GM23338 (cell line): ENCODE results near the gene TAAR2. TPM values are rescaled to one million over a fixed set of nuclear protein-coding genes. Genes with fewer than 3 reads are reported as not detected.

Source experiments
- ATAC-seq: fragments of 200-7000 bp; cut with Tn5 transposase; 3 replicates; pipeline ENCODE4 v1.9.1; 2020
- DNase-seq: peaks from one replicate; pipeline ENCODE4 v3.0.0-alpha.2; 2015; ENCODE audit warnings: low spot score
- H2AFZ ChIP-seq: fragments of 200-600 bp; sonication (generic); 2 replicates; pipeline ENCODE4 v1.8.0; 2016; ENCODE audit warnings: antibody characterized with exemption, mild to moderate bottlenecking, moderate library complexity
- H3F3A ChIP-seq: fragments of 200-600 bp; sonication (generic); replicated peaks from 2 replicates; pipeline ENCODE4 v1.8.0; 2017; ENCODE audit warnings: antibody characterized with exemption, mixed run types, low read depth
- H3K27ac ChIP-seq: fragments of 200-600 bp; sonication (generic); 2 replicates; pipeline ENCODE4 v1.6.1; 2016; ENCODE audit warnings: low read depth
- H3K27me3 ChIP-seq: fragments of 200-600 bp; sonication (generic); 2 replicates; pipeline ENCODE4 v1.8.0; 2016; ENCODE audit warnings: mild to moderate bottlenecking, mixed run types, moderate library complexity; ENCODE audit not compliant: insufficient read depth
- H3K36me3 ChIP-seq: fragments of 200-600 bp; sonication (generic); 2 replicates; pipeline ENCODE4 v1.8.0; 2016; ENCODE audit warnings: mild to moderate bottlenecking; ENCODE audit not compliant: insufficient read depth
- H3K4me1 ChIP-seq: fragments of 200-600 bp; sonication (generic); 2 replicates; pipeline ENCODE4 v1.8.0; 2016; ENCODE audit warnings: mild to moderate bottlenecking, moderate library complexity; ENCODE audit not compliant: insufficient read depth
- H3K4me2 ChIP-seq: fragments of 200-600 bp; sonication (generic); 2 replicates; pipeline ENCODE4 v1.7.1; 2017; ENCODE audit warnings: mixed run types
- H3K4me3 ChIP-seq: fragments of 200-600 bp; sonication (generic); 2 replicates; pipeline ENCODE4 v1.6.1; 2016; ENCODE audit warnings: mixed run types
- H3K79me2 ChIP-seq: fragments of 200-600 bp; sonication (generic); replicated peaks from 2 replicates; pipeline ENCODE4 v1.8.0; 2017; ENCODE audit warnings: mild to moderate bottlenecking; ENCODE audit not compliant: insufficient read depth
- H3K9me2 ChIP-seq: fragments of 200-600 bp; sonication (generic); 2 replicates; pipeline ENCODE4 v1.8.0; 2017; ENCODE audit not compliant: insufficient read depth
- H4K20me1 ChIP-seq: fragments of 200-600 bp; sonication (generic); replicated peaks from 2 replicates; pipeline ENCODE4 v1.8.0; 2017; ENCODE audit warnings: mild to moderate bottlenecking; ENCODE audit not compliant: insufficient read depth
- H3K27ac Mint-ChIP-seq: 2 replicates; pipeline ENCODE4 v1.8.0; 2020; ENCODE audit warnings: inconsistent platforms, mild to moderate bottlenecking, moderate library complexity, mixed read lengths
- H3K27me3 Mint-ChIP-seq: 3 replicates; pipeline ENCODE4 v1.8.0; 2022; ENCODE audit warnings: low read depth, mild to moderate bottlenecking, moderate library complexity, mixed read lengths, inconsistent platforms; ENCODE audit not compliant: insufficient read depth, poor library complexity
- H3K36me3 Mint-ChIP-seq: 3 replicates; pipeline ENCODE4 v1.8.0; 2021; ENCODE audit warnings: low read depth, mild to moderate bottlenecking, inconsistent platforms, moderate library complexity, mixed read lengths
- H3K4me1 Mint-ChIP-seq: 3 replicates; pipeline ENCODE4 v1.8.0; 2020; ENCODE audit warnings: mild to moderate bottlenecking, inconsistent platforms, mixed read lengths
- H3K4me3 Mint-ChIP-seq: 3 replicates; pipeline ENCODE4 v1.8.0; 2021; ENCODE audit warnings: moderate library complexity, mild to moderate bottlenecking, inconsistent platforms, mixed read lengths
- H3K9me3 Mint-ChIP-seq: 3 replicates; pipeline ENCODE4 v1.8.0; 2020; ENCODE audit warnings: moderate library complexity, mild to moderate bottlenecking, inconsistent platforms, mixed read lengths
- CREB1 ChIP-seq: fragments of 250-450 bp; sonication (Bioruptor Pico); IDR thresholded peaks from 2 replicates; pipeline ENCODE4 v1.5.0; 2020; ENCODE audit warnings: low read depth, mild to moderate bottlenecking, moderate library complexity
- EZH2phosphoT487 ChIP-seq: fragments of 200-600 bp; sonication (generic); IDR thresholded peaks from one replicate; pipeline ENCODE4 v1.8.1; 2018; ENCODE audit warnings: antibody characterized with exemption; ENCODE audit not compliant: unreplicated experiment
- JUNB ChIP-seq: IDR thresholded peaks from one replicate; pipeline ENCODE4 v1.6.1; 2016; ENCODE audit warnings: antibody characterized with exemption; ENCODE audit not compliant: unreplicated experiment
- STAT1 ChIP-seq: IDR thresholded peaks from one replicate; pipeline ENCODE4 v1.6.1; 2016; ENCODE audit warnings: antibody characterized with exemption; ENCODE audit not compliant: unreplicated experiment
- ZNF114 ChIP-seq: fragments of 250-450 bp; sonication (Bioruptor Pico); IDR thresholded peaks from 2 replicates; pipeline ENCODE4 v1.5.0; 2020; ENCODE audit warnings: mild to moderate bottlenecking, moderate library complexity
- ZNF331 ChIP-seq: fragments of 250-450 bp; sonication (Bioruptor Pico); IDR thresholded peaks from 2 replicates; pipeline ENCODE4 v1.5.0; 2020; ENCODE audit warnings: low read depth, mild to moderate bottlenecking, moderate library complexity
- polyA plus RNA-seq: library from polyadenylated mRNA; unstranded; fragments of >200 nt; fragmentation: Nextera tagmentation; extraction: Ambion mirVana; gene quantifications from 2 replicates; pipeline ENCODE4 v1.2.1, GENCODE V29; 2016
- total RNA-seq: library from RNA; depleted of rRNA; stranded (reverse); fragments of >200 nt; shearing (Covaris generic); gene quantifications from 2 replicates; pipeline ENCODE4 v1.2.3, GENCODE V29; 2014
- TF ChIP-seq, protein P1 (sequence below): fragments of 250-450 bp; sonication (Bioruptor Pico); IDR thresholded peaks from 2 replicates; pipeline ENCODE4 v1.5.0; 2020; ENCODE audit warnings: mild to moderate bottlenecking, moderate library complexity
- TF ChIP-seq, protein P2 (sequence below): IDR thresholded peaks from one replicate; pipeline ENCODE4 v1.6.1; 2018; ENCODE audit warnings: antibody characterized with exemption; ENCODE audit not compliant: unreplicated experiment

Gene TAAR2
- total and polyA plus RNA-seq, 2 experiments from 2014 or later: not detected

DNA sequence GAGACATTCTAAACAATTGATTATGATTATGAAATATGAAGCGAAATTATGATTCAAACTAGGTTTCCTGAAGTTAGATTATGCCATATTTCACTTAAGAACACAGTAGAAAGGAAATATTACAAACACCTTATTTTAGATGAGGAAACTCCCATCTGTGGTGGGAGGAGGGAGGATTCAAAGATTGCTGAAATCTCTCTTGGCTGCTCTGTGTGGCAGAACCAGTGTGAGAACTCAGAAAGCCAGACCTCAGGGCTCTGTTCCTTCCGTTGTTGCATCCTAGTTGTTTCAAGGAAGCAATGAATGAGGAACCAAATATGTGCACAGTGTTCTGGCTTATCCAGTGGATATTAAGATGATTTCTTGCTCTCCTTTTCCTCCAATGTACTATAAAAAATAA, 36.7 kb downstream of the TAAR2 start:
- H3K9me3 Mint-ChIP-seq: no peaks in the 10 kb centered on the region
- no peak overlapping the region for H2AFZ ChIP-seq
- no peak overlapping the region for H3K27ac ChIP-seq
- H3K79me2 ChIP-seq: no peaks in the 10 kb centered on the region
- no peaks in the 10 kb centered on the region for H3F3A ChIP-seq
- no peaks in the 10 kb centered on the region for H3K9me2 ChIP-seq
- H3K36me3 ChIP-seq: no peaks in the 10 kb centered on the region
- no peaks in the 10 kb centered on the region for H3K27me3 ChIP-seq
- no peaks in the 10 kb centered on the region for H4K20me1 ChIP-seq
- TF ChIP-seq ZNF331 (CRISPR knock-in tag): no peak
- TF ChIP-seq ZNF114: no peak
- TF ChIP-seq, protein P1, sequence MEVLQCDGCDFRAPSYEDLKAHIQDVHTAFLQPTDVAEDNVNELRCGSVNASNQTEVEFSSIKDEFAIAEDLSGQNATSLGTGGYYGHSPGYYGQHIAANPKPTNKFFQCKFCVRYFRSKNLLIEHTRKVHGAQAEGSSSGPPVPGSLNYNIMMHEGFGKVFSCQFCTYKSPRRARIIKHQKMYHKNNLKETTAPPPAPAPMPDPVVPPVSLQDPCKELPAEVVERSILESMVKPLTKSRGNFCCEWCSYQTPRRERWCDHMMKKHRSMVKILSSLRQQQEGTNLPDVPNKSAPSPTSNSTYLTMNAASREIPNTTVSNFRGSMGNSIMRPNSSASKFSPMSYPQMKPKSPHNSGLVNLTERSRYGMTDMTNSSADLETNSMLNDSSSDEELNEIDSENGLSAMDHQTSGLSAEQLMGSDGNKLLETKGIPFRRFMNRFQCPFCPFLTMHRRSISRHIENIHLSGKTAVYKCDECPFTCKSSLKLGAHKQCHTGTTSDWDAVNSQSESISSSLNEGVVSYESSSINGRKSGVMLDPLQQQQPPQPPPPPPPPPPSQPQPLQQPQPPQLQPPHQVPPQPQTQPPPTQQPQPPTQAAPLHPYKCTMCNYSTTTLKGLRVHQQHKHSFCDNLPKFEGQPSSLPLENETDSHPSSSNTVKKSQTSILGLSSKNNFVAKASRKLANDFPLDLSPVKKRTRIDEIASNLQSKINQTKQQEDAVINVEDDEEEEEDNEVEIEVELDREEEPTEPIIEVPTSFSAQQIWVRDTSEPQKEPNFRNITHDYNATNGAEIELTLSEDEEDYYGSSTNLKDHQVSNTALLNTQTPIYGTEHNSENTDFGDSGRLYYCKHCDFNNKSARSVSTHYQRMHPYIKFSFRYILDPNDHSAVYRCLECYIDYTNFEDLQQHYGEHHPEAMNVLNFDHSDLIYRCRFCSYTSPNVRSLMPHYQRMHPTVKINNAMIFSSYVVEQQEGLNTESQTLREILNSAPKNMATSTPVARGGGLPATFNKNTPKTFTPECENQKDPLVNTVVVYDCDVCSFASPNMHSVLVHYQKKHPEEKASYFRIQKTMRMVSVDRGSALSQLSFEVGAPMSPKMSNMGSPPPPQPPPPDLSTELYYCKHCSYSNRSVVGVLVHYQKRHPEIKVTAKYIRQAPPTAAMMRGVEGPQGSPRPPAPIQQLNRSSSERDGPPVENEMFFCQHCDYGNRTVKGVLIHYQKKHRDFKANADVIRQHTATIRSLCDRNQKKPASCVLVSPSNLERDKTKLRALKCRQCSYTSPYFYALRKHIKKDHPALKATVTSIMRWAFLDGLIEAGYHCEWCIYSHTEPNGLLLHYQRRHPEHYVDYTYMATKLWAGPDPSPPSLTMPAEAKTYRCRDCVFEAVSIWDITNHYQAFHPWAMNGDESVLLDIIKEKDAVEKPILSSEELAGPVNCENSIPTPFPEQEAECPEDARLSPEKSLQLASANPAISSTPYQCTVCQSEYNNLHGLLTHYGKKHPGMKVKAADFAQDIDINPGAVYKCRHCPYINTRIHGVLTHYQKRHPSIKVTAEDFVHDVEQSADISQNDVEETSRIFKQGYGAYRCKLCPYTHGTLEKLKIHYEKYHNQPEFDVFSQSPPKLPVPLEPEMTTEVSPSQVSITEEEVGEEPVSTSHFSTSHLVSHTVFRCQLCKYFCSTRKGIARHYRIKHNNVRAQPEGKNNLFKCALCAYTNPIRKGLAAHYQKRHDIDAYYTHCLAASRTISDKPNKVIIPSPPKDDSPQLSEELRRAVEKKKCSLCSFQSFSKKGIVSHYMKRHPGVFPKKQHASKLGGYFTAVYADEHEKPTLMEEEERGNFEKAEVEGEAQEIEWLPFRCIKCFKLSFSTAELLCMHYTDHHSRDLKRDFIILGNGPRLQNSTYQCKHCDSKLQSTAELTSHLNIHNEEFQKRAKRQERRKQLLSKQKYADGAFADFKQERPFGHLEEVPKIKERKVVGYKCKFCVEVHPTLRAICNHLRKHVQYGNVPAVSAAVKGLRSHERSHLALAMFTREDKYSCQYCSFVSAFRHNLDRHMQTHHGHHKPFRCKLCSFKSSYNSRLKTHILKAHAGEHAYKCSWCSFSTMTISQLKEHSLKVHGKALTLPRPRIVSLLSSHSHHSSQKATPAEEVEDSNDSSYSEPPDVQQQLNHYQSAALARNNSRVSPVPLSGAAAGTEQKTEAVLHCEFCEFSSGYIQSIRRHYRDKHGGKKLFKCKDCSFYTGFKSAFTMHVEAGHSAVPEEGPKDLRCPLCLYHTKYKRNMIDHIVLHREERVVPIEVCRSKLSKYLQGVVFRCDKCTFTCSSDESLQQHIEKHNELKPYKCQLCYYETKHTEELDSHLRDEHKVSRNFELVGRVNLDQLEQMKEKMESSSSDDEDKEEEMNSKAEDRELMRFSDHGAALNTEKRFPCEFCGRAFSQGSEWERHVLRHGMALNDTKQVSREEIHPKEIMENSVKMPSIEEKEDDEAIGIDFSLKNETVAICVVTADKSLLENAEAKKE (CRISPR knock-in tag): no peak
- no peak for TF ChIP-seq CREB1 (CRISPR knock-in tag)
- no peak for TF ChIP-seq JUNB
- TF ChIP-seq STAT1: no peak
- no peak for ATAC-seq
- H3K4me2 ChIP-seq: no peak overlapping the region
- no peak overlapping the region for H3K27ac Mint-ChIP-seq
- peaks cover 6% of the 10 kb centered on the region for H3K4me1 Mint-ChIP-seq
- no peak for DNase-seq
- H3K4me3 ChIP-seq: no peak overlapping the region
- H3K36me3 Mint-ChIP-seq: no peaks in the 10 kb centered on the region
- no peaks in the 10 kb centered on the region for H3K4me1 ChIP-seq
- no peak overlapping the region for H3K4me3 Mint-ChIP-seq
- H3K27me3 Mint-ChIP-seq: peaks cover 2% of the 10 kb centered on the region

DNA sequence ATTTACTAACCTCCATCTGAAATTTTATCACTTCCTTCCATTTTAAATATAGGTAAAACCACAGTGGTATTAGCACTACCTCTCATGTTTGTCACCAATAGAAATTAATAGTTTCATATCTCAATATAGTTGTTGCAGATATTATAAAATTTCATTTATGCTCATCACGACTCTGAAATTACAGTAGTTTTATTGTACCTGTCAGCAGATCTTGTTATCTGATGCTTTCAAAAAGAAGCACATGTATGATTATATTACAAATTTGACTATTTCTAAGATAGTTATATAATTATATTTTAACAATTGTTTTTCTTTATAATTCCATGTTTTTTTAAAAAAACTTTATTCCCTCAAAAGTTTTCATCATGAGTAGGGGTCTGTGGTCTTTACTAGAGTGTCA, 39.4 kb downstream of the TAAR2 start:
- H3K36me3 Mint-ChIP-seq: no peaks in the 10 kb centered on the region
- no peak overlapping the region for H3K27ac Mint-ChIP-seq
- Histone ChIP-seq H3K4me1 (no peaks in the 10 kb centered on the region), H2AFZ (no peak overlapping the region), H3K36me3 (no peaks in the 10 kb centered on the region), H3K4me2 (no peak overlapping the region), H3K27ac (no peak overlapping the region), H4K20me1 (no peaks in the 10 kb centered on the region), H3K79me2 (no peaks in the 10 kb centered on the region), H3K27me3 (no peaks in the 10 kb centered on the region), H3F3A (no peaks in the 10 kb centered on the region), H3K9me2 (peaks cover 6% of the 10 kb centered on the region; the same call in 1 of the 2 replicates), H3K4me3 (no peak overlapping the region)
- DNase-seq: no peak
- no peak overlapping the region for H3K4me3 Mint-ChIP-seq
- H3K9me3 Mint-ChIP-seq: no peaks in the 10 kb centered on the region
- H3K27me3 Mint-ChIP-seq: peaks cover 2% of the 10 kb centered on the region
- H3K4me1 Mint-ChIP-seq: peaks cover 10% of the 10 kb centered on the region
- ATAC-seq: no peak
- no peak for TF ChIP-seq EZH2phosphoT487
- no peak for TF ChIP-seq ZNF331 (CRISPR knock-in tag)
- TF ChIP-seq, protein P2, sequence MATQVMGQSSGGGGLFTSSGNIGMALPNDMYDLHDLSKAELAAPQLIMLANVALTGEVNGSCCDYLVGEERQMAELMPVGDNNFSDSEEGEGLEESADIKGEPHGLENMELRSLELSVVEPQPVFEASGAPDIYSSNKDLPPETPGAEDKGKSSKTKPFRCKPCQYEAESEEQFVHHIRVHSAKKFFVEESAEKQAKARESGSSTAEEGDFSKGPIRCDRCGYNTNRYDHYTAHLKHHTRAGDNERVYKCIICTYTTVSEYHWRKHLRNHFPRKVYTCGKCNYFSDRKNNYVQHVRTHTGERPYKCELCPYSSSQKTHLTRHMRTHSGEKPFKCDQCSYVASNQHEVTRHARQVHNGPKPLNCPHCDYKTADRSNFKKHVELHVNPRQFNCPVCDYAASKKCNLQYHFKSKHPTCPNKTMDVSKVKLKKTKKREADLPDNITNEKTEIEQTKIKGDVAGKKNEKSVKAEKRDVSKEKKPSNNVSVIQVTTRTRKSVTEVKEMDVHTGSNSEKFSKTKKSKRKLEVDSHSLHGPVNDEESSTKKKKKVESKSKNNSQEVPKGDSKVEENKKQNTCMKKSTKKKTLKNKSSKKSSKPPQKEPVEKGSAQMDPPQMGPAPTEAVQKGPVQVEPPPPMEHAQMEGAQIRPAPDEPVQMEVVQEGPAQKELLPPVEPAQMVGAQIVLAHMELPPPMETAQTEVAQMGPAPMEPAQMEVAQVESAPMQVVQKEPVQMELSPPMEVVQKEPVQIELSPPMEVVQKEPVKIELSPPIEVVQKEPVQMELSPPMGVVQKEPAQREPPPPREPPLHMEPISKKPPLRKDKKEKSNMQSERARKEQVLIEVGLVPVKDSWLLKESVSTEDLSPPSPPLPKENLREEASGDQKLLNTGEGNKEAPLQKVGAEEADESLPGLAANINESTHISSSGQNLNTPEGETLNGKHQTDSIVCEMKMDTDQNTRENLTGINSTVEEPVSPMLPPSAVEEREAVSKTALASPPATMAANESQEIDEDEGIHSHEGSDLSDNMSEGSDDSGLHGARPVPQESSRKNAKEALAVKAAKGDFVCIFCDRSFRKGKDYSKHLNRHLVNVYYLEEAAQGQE: no peak
